Endothelial cell (in vitro differentiated cells): ENCODE data around the gene CINP. TPM values are rescaled to one million over a fixed set of nuclear protein-coding genes. Genes with fewer than 3 reads are reported as not detected.

Experiments
- DNase-seq: peaks from one replicate; pipeline ENCODE4 v3.0.0; 2021; ENCODE audit warnings: low spot score
- H3K27ac Mint-ChIP-seq: one replicate; pipeline ENCODE4 v1.8.0; 2021; ENCODE audit warnings: mixed read lengths, inconsistent platforms; ENCODE audit not compliant: unreplicated experiment
- H3K27me3 Mint-ChIP-seq: one replicate; pipeline ENCODE4 v1.8.0; 2021; ENCODE audit warnings: mild to moderate bottlenecking, moderate library complexity, mixed read lengths, inconsistent platforms; ENCODE audit not compliant: unreplicated experiment
- H3K36me3 Mint-ChIP-seq: one replicate; pipeline ENCODE4 v1.8.0; 2021; ENCODE audit warnings: mild to moderate bottlenecking, low read depth, mixed read lengths, inconsistent platforms; ENCODE audit not compliant: unreplicated experiment
- H3K4me1 Mint-ChIP-seq: one replicate; pipeline ENCODE4 v1.8.0; 2021; ENCODE audit warnings: mild to moderate bottlenecking, mixed read lengths, inconsistent platforms; ENCODE audit not compliant: unreplicated experiment
- H3K4me3 Mint-ChIP-seq: one replicate; pipeline ENCODE4 v1.8.0; 2021; ENCODE audit warnings: mild to moderate bottlenecking, mixed read lengths, inconsistent platforms; ENCODE audit not compliant: unreplicated experiment
- H3K9me3 Mint-ChIP-seq: one replicate; pipeline ENCODE4 v1.8.0; 2021; ENCODE audit warnings: mixed read lengths, inconsistent platforms; ENCODE audit not compliant: unreplicated experiment
- total RNA-seq: library from RNA; stranded (reverse); fragmentation: NEBNext Ultra II Directional; extraction: Animal tissue kit (Norgen Biotek cat#: 25700); gene quantifications from one replicate; pipeline ENCODE4 v1.2.1, GENCODE V29; 2021; ENCODE audit not compliant: unreplicated experiment
- TF ChIP-seq, protein P1 (sequence below): fragments of 200-600 bp; sonication (generic); IDR thresholded peaks from one replicate; pipeline ENCODE4 v1.5.0; 2021; ENCODE audit warnings: antibody characterized with exemption; ENCODE audit not compliant: unreplicated experiment

The CINP gene
- total RNA-seq, 1 donor from 2014 or later, result 26.1 TPM

DNA sequence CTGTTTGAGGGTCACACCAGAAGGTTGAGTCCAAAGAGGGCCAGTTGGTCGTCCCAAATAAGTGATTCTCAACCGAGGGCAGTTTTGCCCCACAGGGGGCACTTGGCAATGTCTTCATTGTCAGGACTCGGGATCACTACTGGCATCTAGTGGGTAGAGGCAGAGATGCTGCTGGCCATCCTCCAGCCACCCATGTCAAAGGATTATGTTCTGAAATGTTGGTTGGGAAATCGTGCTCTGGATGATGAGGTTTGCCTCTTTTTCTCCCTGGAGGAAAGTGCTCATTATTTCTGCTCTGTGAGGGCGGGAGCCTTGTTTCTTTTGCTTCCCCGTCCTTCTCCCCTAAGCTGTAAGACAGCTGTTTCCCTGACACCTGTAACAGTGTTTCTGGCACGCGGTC, 39.6 kb downstream of the CINP start:
- Mint-ChIP-seq H3K27me3 (peaks cover 5% of the 10 kb centered on the region), H3K27ac (no peak overlapping the region), H3K4me1 (peaks cover 9% of the 10 kb centered on the region), H3K4me3 (no peak overlapping the region), H3K9me3 (no peaks in the 10 kb centered on the region), H3K36me3 (peaks cover 4% of the 10 kb centered on the region)
- peak; percentile 34 for DNase-seq
- TF ChIP-seq, protein P1, sequence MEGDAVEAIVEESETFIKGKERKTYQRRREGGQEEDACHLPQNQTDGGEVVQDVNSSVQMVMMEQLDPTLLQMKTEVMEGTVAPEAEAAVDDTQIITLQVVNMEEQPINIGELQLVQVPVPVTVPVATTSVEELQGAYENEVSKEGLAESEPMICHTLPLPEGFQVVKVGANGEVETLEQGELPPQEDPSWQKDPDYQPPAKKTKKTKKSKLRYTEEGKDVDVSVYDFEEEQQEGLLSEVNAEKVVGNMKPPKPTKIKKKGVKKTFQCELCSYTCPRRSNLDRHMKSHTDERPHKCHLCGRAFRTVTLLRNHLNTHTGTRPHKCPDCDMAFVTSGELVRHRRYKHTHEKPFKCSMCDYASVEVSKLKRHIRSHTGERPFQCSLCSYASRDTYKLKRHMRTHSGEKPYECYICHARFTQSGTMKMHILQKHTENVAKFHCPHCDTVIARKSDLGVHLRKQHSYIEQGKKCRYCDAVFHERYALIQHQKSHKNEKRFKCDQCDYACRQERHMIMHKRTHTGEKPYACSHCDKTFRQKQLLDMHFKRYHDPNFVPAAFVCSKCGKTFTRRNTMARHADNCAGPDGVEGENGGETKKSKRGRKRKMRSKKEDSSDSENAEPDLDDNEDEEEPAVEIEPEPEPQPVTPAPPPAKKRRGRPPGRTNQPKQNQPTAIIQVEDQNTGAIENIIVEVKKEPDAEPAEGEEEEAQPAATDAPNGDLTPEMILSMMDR, result no peak

DNA sequence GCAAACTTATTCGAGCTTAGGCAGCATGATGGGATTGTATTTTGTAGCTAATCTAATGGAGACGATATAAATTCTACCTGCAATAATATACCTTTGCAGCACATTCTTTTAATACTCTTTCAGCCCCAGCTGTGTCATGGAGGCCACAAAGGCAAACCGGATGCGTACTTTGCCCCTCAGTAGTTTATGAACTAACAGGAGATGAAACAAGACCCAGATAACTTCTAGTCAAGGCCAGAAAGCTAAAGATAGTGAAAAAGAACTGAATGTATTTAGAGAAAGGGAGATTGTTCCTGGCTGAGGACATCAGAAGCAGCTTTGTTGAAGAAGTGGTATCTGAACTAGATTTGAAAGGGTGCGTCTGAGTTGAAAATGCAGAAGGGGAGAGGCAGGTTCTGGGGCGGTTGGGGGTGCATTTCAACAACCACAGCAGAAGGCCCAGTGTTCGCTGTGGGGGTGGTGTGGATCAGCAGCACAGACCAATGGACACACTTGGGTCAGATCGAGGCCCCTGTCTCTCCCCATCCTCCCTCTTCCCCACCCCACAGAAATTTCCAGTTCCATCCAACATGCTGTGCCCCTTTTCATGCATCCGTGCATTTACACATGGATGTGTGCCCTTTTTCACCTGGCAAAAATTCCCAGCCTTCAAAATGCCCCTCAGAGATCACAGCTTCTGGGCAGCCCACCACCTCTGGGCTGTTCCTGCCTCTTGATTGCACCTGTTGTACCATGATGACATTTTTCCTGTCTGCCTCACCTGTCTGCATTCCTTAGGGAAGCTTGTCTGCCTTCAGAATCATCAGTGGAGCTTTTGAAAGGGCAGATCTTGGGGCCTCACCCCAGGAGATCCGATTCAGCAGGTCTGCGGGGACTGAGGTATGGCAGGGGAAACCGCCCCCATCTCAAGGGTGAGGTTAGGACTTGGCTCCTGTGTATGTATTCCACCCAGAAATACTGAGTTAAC, 41.0 kb downstream of the CINP start:
- Mint-ChIP-seq H3K36me3 (peaks cover 7% of the 10 kb centered on the region), H3K4me3 (peak overlapping the region; percentile 75), H3K27me3 (peaks cover 15% of the 10 kb centered on the region), H3K9me3 (no peaks in the 10 kb centered on the region), H3K27ac (peak overlapping the region; percentile 54), H3K4me1 (peaks cover 11% of the 10 kb centered on the region)
- DNase-seq, result no peak
- TF ChIP-seq, protein P1, result no peak

DNA sequence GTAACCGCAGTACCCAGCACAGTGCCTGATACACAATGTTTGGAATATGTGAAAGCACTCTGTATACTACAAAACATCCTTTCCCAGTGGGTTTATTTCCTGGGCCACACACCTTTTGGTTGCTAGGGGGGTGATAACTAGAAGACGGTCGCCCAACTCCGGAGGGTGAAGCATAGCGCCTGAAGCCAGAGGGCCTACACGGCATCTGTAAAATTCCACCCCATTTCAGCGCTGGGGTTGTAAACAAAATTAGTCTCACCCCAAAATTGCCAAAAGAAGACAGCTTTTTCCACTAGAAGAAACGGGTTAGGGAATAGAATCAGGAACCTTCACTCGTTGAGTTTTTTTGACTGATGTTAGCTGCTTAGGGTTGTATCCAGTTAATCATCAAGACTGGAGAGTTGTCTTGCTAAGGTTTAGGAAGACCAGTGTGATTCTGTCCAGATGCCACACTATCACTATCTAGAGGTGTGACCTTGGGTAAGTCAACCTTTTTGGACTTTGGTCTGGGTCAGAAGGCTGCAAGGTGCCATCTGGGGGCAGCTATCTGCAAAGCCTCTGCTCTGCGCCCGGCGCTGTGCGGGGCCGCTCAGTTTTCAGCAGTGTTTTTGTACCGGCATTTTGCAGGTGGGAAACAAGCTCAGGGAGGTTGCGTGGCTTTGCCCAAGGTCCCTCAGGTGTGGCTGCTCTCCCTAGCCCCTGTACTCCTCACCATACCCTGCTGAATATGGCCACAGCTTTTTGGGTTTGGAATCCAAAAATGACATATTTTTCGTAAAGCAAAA, 41.8 kb downstream of the CINP start:
- peaks cover 13% of the 10 kb centered on the region for H3K4me1 Mint-ChIP-seq
- no peaks in the 10 kb centered on the region for H3K9me3 Mint-ChIP-seq
- H3K27me3 Mint-ChIP-seq, result peaks cover 20% of the 10 kb centered on the region
- peak overlapping the region; percentile 90 for H3K27ac Mint-ChIP-seq
- peaks cover 10% of the 10 kb centered on the region for H3K36me3 Mint-ChIP-seq
- peak overlapping the region; percentile 93 for H3K4me3 Mint-ChIP-seq
- TF ChIP-seq, protein P1, result no peak
- no peak for DNase-seq

GRCh38 chr14:102320033-102320660, 42.5 kb downstream of the CINP start:
- Mint-ChIP-seq H3K9me3 (no peaks in the 10 kb centered on the region), H3K4me1 (peaks cover 13% of the 10 kb centered on the region), H3K4me3 (peak overlapping the region; percentile 93), H3K36me3 (peaks cover 10% of the 10 kb centered on the region), H3K27me3 (peaks cover 21% of the 10 kb centered on the region), H3K27ac (peak overlapping the region; percentile 90)
- TF ChIP-seq, protein P1, result no peak
- DNase-seq, result peak; percentile 40
